HCT116 (cell line): Measurements from ENCODE around the gene ABCC1. TPM values are rescaled to one million over a fixed set of nuclear protein-coding genes. Genes with fewer than 3 reads are reported as not detected.

Source experiments
- ATAC-seq: fragments of 200-7000 bp; cut with Tn5 transposase; 2 replicates; pipeline ENCODE4 v1.9.1; 2020; ENCODE audit warnings: mild to moderate bottlenecking, moderate library complexity
- BruUV-seq: library from RNA; stranded (reverse); fragments of 400-500 nt; replicated peaks from 2 replicates; lab custom pipeline; 2021; lab: Mats Ljungman, UMichigan
- CTCF ChIA-PET: fragments of 300-600 bp; sonication (Branson Sonifier 250); formaldehyde crosslinking; loops from one replicate; lab custom pipeline; 2021; ENCODE audit warnings: antibody characterized with exemption; lab: Charles Lee
- POLR2A ChIA-PET: fragments of 300-600, 350-600 bp; sonication (Branson Sonifier 250); formaldehyde crosslinking; loops from one replicate; lab custom pipeline; 2021; ENCODE audit warnings: antibody characterized with exemption; lab: Charles Lee
- RAD21 ChIA-PET, 2 experiments: fragments of 300-600 bp; sonication (Branson Sonifier 250); formaldehyde crosslinking; loops; one replicate each; lab custom pipeline; 2023; ENCODE audit warnings: low total read pairs in 2 of 2; ENCODE audit not compliant: uncharacterized antibody in 2 of 2, unreplicated experiment in 2 of 2, low non-redundant PET in 1 of 2; lab: Charles Lee
- DNase-seq: peaks from one replicate; pipeline ENCODE4 v3.0.0-alpha.2; 2010; ENCODE audit warnings: low read depth, low spot score
- H2AFZ ChIP-seq: fragments of 200-600 bp; shearing (Covaris generic), sonication (generic); 2 replicates; pipeline ENCODE4 v1.6.1; 2017; ENCODE audit warnings: low read depth, mixed run types, mixed read lengths, antibody characterized with exemption, low read length; ENCODE audit not compliant: poor library complexity, severe bottlenecking
- H3K27ac ChIP-seq: 2 replicates; pipeline ENCODE4 v1.5.1; 2012; ENCODE audit warnings: low read depth, low read length
- H3K27me3 ChIP-seq: fragments of 200-600 bp; sonication (generic); 2 replicates; pipeline ENCODE4 v1.6.1; 2016; ENCODE audit warnings: mixed run types, low read length, mixed read lengths; ENCODE audit not compliant: insufficient read depth
- H3K36me3 ChIP-seq, 2 experiments: fragments of 200-500 bp in 1 of 2; fragments of 200-600 bp in 1 of 2; sonication (Bioruptor generic) in 1 of 2; sonication (generic) in 1 of 2; 2 replicates each; pipeline versions ENCODE4 v1.5.1 to v1.6.1; 2014 to 2016; ENCODE audit warnings: low read length in 2 of 2, inconsistent platforms in 1 of 2, mixed read lengths in 1 of 2, mixed run types in 1 of 2; ENCODE audit not compliant: insufficient read depth in 2 of 2, control insufficient read depth in 1 of 2
- H3K4me1 ChIP-seq, 2 experiments: fragments of 200-600 bp in 1 of 2; sonication (generic) in 1 of 2; 2 replicates each; pipeline versions ENCODE4 v1.5.1 to v1.6.1; 2012 to 2017; ENCODE audit warnings: low read length in 2 of 2, inconsistent platforms in 1 of 2, mild to moderate bottlenecking in 1 of 2, mixed read lengths in 1 of 2, mixed run types in 1 of 2, moderate library complexity in 1 of 2; ENCODE audit not compliant: insufficient read depth in 2 of 2, control insufficient read depth in 1 of 2
- H3K4me2 ChIP-seq: fragments of 200-600 bp; sonication (generic); 2 replicates; pipeline ENCODE4 v1.6.1; 2017; ENCODE audit warnings: mixed run types, low read length, mixed read lengths
- H3K4me3 ChIP-seq, 2 experiments: fragments of 200-600 bp in 1 of 2; sonication (generic) in 1 of 2; replicated peaks in 1 of 2; 2 replicates each; pipeline ENCODE4 v1.5.1; 2011 to 2016; ENCODE audit warnings: low read length in 2 of 2, control low read depth in 1 of 2, low read depth in 1 of 2, mild to moderate bottlenecking in 1 of 2, mixed read lengths in 1 of 2, mixed run types in 1 of 2
- H3K79me2 ChIP-seq: fragments of 200-600 bp; sonication (generic); 2 replicates; pipeline ENCODE4 v1.6.1; 2017; ENCODE audit warnings: mild to moderate bottlenecking, mixed run types, low read length, moderate library complexity, mixed read lengths; ENCODE audit not compliant: insufficient read depth
- H3K9ac ChIP-seq: fragments of 200-600 bp; sonication (generic); 2 replicates; pipeline ENCODE4 v1.6.1; 2016; ENCODE audit warnings: low read length, mixed read lengths
- H3K9me2 ChIP-seq: fragments of 200-600 bp; sonication (generic), shearing (Covaris generic); 2 replicates; pipeline ENCODE4 v1.6.1; 2017; ENCODE audit warnings: mixed run types, mild to moderate bottlenecking, moderate library complexity; ENCODE audit not compliant: insufficient read depth
- H3K9me3 ChIP-seq, 2 experiments: fragments of 200-500 bp in 1 of 2; fragments of 200-600 bp in 1 of 2; sonication (Bioruptor generic) in 1 of 2; sonication (generic) in 1 of 2; 2 replicates each; pipeline ENCODE4 v1.6.1; 2014 to 2017; ENCODE audit warnings: low read length in 2 of 2, mixed read lengths in 2 of 2, inconsistent platforms in 1 of 2, low read depth in 1 of 2, mild to moderate bottlenecking in 1 of 2, mixed run types in 1 of 2, moderate library complexity in 1 of 2; ENCODE audit not compliant: control insufficient read depth in 1 of 2, insufficient read depth in 1 of 2
- H4K20me1 ChIP-seq: fragments of 200-600 bp; sonication (generic), shearing (Covaris generic); 2 replicates; pipeline ENCODE4 v1.6.1; 2017; ENCODE audit warnings: mixed run types, mild to moderate bottlenecking, moderate library complexity; ENCODE audit not compliant: insufficient read depth
- ELF1 ChIP-seq: IDR thresholded peaks from 2 replicates; pipeline ENCODE4 v1.6.1; 2012; ENCODE audit warnings: low read depth, borderline replicate concordance
- SIN3A ChIP-seq: IDR thresholded peaks from 2 replicates; pipeline ENCODE4 v1.6.1; 2012; ENCODE audit warnings: low read depth
- YY1 ChIP-seq: IDR thresholded peaks from 2 replicates; pipeline ENCODE4 v1.6.1; 2011; ENCODE audit warnings: low read length, low read depth, moderate library complexity, mild to moderate bottlenecking; ENCODE audit not compliant: insufficient replicate concordance; ENCODE audit errors: extremely low read depth
- ZNF274 ChIP-seq: fragments of 200-500 bp; sonication (Bioruptor generic); IDR thresholded peaks from 2 replicates; pipeline ENCODE4 v1.6.1; 2014; ENCODE audit warnings: mild to moderate bottlenecking, low read depth, low read length, inconsistent platforms
- intact Hi-C: fragments of 100-400 bp; cut with micrococcal nuclease; formaldehyde crosslinking; loops from 2 replicates; pipeline ENCODE4 v1.10.0; 2022
- total RNA-seq: library from RNA; stranded (reverse); gene quantifications from one replicate; pipeline ENCODE4 v1.2.1, GENCODE V29; 2021; ENCODE audit not compliant: unreplicated experiment
- TF ChIP-seq, protein P1 (sequence below), 3 experiments: fragments of 200-600 bp in 1 of 3; sonication (generic) in 1 of 3; IDR thresholded peaks in 2 of 3; conservative IDR thresholded peaks in 1 of 3; 2 replicates each; pipeline ENCODE4 v1.5.1; 2012 to 2017; ENCODE audit warnings: low read depth in 2 of 3, low read length in 2 of 3, antibody characterized with exemption in 1 of 3, borderline replicate concordance in 1 of 3, control low read depth in 1 of 3, mild to moderate bottlenecking in 1 of 3, mixed read lengths in 1 of 3, mixed run types in 1 of 3, moderate library complexity in 1 of 3; ENCODE audit not compliant: insufficient read depth in 1 of 3

ABCC1 gene
- total RNA-seq, 1 experiment from 2014 or later = 61.9 TPM

DNA sequence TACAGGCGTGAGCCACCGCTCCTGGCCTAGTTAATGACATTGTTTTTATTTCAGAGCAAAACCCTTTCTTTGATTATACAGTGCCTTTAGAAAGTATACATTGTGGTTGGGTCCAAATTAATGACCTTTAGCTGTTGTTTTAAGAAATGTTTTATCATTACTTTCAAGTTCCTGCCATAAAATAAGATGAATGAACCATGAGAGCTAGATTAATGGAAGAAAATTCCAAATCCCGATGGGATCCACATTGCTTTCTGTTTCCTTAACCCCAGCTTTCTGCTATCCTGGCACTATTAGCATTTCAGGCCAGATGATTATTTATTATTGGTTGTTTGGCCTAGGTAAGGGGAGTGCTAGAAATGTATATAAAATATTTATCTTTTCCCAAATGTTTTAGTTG is 131.7 kb downstream of the ABCC1 start (continued):
- TF ChIP-seq, protein P1, sequence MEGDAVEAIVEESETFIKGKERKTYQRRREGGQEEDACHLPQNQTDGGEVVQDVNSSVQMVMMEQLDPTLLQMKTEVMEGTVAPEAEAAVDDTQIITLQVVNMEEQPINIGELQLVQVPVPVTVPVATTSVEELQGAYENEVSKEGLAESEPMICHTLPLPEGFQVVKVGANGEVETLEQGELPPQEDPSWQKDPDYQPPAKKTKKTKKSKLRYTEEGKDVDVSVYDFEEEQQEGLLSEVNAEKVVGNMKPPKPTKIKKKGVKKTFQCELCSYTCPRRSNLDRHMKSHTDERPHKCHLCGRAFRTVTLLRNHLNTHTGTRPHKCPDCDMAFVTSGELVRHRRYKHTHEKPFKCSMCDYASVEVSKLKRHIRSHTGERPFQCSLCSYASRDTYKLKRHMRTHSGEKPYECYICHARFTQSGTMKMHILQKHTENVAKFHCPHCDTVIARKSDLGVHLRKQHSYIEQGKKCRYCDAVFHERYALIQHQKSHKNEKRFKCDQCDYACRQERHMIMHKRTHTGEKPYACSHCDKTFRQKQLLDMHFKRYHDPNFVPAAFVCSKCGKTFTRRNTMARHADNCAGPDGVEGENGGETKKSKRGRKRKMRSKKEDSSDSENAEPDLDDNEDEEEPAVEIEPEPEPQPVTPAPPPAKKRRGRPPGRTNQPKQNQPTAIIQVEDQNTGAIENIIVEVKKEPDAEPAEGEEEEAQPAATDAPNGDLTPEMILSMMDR (IDR thresholded peaks at IDR 0.05 in 2 of 3, conservative IDR thresholded peaks at IDR 0.05 in 1 of 3; ENCODE audit: borderline replicate concordance in 1 of 3, insufficient read depth in 1 of 3, low read depth in 2 of 3, low read length in 2 of 3) = no peak
- TF ChIP-seq ELF1 = no peak

DNA sequence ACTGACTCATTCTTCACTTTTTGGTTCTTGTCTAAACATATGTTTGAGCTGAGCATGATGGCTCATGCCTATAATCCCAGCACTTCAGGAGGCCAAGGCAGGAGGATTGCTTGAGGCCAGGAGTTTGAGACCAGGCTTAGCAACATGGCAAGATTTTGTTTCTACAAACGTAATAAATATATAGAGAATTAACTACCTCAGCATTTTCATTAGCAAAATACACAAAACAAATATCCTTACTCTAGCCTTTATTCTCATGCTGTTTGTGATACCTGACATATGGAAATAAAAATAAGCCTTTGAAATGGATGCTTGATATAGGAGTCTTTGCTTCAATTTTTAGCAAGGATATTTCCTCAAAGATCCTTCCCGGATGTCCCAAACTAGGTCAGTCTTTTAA is 132.8 kb downstream of the ABCC1 start:
- no peak overlapping the region for H3K27ac ChIP-seq
- no peak overlapping the region for H3K9ac ChIP-seq
- peaks cover 29 to 56% of the 10 kb centered on the region in 2 experiments for H3K36me3 ChIP-seq
- TF ChIP-seq ZNF274 (no peak), YY1 (no peak), SIN3A (no peak)
- no peak overlapping the region for H2AFZ ChIP-seq
- ChIA-PET CTCF (no interaction called here), RAD21 (no interaction called here), POLR2A (no interaction called here)
- H3K9me2 ChIP-seq = no peaks in the 10 kb centered on the region
- no peaks in the 10 kb centered on the region for H4K20me1 ChIP-seq
- no peaks in the 10 kb centered on the region for H3K4me1 ChIP-seq
- H3K4me3 ChIP-seq = no peak overlapping the region
- ATAC-seq (no peak), DNase-seq (no peak)
- H3K9me3 ChIP-seq = peaks cover 0 to 5% of the 10 kb centered on the region in 2 experiments; a peak in 1 of 4 replicates
- no peaks in the 10 kb centered on the region; the same call in 1 of the 2 replicates for H3K79me2 ChIP-seq
- BruUV-seq = no TSS peak
- no peaks in the 10 kb centered on the region for H3K27me3 ChIP-seq
- H3K4me2 ChIP-seq = no peak overlapping the region
- intact Hi-C loops = no loop called here
